PC-3 (cell line): ENCODE results near the gene CCDC74B. TPM values are rescaled to one million over a fixed set of nuclear protein-coding genes. Genes with fewer than 3 reads are reported as not detected.
"Not testable (repeated sequence)": the region's sequence is repeated elsewhere in the genome, so short reads cannot be mapped to it uniquely, and the experiment has no call there.

Experiments used
- ATAC-seq: fragments of 200-7000 bp; cut with Tn5 transposase; 2 replicates; pipeline ENCODE4 v1.9.1; 2020; ENCODE audit warnings: mild to moderate bottlenecking, moderate library complexity
- BruUV-seq: library from RNA; stranded (reverse); fragments of 400-500 nt; replicated peaks from 2 replicates; lab custom pipeline; 2021; lab: Mats Ljungman, UMichigan
- CTCF ChIA-PET: fragments of 300-600 bp; sonication (Branson Sonifier 250); formaldehyde crosslinking; loops from one replicate; lab custom pipeline; 2022; ENCODE audit warnings: antibody characterized with exemption; lab: Charles Lee
- POLR2A ChIA-PET: fragments of 300-600 bp; sonication (Branson Sonifier 250); formaldehyde crosslinking; loops from one replicate; lab custom pipeline; 2022; ENCODE audit warnings: antibody characterized with exemption; ENCODE audit not compliant: unreplicated experiment; lab: Charles Lee
- DNase-seq: peaks from one replicate; pipeline ENCODE4 v3.0.0-alpha.2; 2015
- H2AFZ ChIP-seq: fragments of 300-600 bp; sonication (generic); 2 replicates; pipeline ENCODE4 v1.6.0; 2016; ENCODE audit warnings: antibody characterized with exemption, low read length
- H3F3A ChIP-seq: fragments of 300-600 bp; sonication (generic); one replicate; pipeline ENCODE4 v1.6.0; 2017; ENCODE audit warnings: antibody characterized with exemption, low read length, control low read depth, mild to moderate bottlenecking; ENCODE audit not compliant: unreplicated experiment
- H3K27ac ChIP-seq: fragments of 300-600 bp; sonication (generic); 2 replicates; pipeline ENCODE4 v1.5.1; 2016; ENCODE audit warnings: mild to moderate bottlenecking, low read length
- H3K27me3 ChIP-seq: fragments of 300-600 bp; sonication (generic); 2 replicates; pipeline ENCODE4 v1.6.1; 2016; ENCODE audit warnings: low read length, mixed read lengths
- H3K36me3 ChIP-seq: fragments of 300-600 bp; sonication (generic); 2 replicates; pipeline ENCODE4 v1.6.1; 2016; ENCODE audit warnings: low read depth, mixed run types, low read length, mixed read lengths
- H3K4me1 ChIP-seq: fragments of 300-600 bp; sonication (generic); 2 replicates; pipeline ENCODE4 v1.5.1; 2016; ENCODE audit warnings: low read length; ENCODE audit not compliant: insufficient read depth
- H3K4me2 ChIP-seq: fragments of 300-600 bp; sonication (generic); 2 replicates; pipeline ENCODE4 v1.6.0; 2016; ENCODE audit warnings: low read length
- H3K4me3 ChIP-seq: fragments of 300-600 bp; sonication (generic); 2 replicates; pipeline ENCODE4 v1.5.1; 2016; ENCODE audit warnings: mild to moderate bottlenecking, low read length, mixed read lengths
- H3K79me2 ChIP-seq: fragments of 300-600 bp; sonication (generic); 2 replicates; pipeline ENCODE4 v1.6.1; 2017; ENCODE audit warnings: low read length, mixed read lengths
- H3K9ac ChIP-seq: fragments of 300-600 bp; sonication (generic); 2 replicates; pipeline ENCODE4 v1.6.0; 2016; ENCODE audit warnings: mild to moderate bottlenecking, low read length
- H3K9me2 ChIP-seq: fragments of 300-600 bp; sonication (generic); replicated peaks from 2 replicates; pipeline ENCODE4 v1.6.1; 2016; ENCODE audit warnings: mixed run types, low read length, mixed read lengths
- H3K9me3 ChIP-seq: fragments of 300-600 bp; sonication (generic); 2 replicates; pipeline ENCODE4 v1.6.1; 2016; ENCODE audit warnings: low read length, mixed read lengths
- H4K20me1 ChIP-seq: fragments of 300-600 bp; sonication (generic); 2 replicates; pipeline ENCODE4 v1.6.1; 2016; ENCODE audit warnings: low read length, mixed read lengths
- EZH2 ChIP-seq: fragments of 300-600 bp; sonication (generic); IDR thresholded peaks from one replicate; pipeline ENCODE4 v1.6.1; 2017; ENCODE audit warnings: antibody characterized with exemption, mild to moderate bottlenecking, low read length; ENCODE audit not compliant: unreplicated experiment
- EZH2phosphoT487 ChIP-seq: fragments of 300-600 bp; sonication (generic); IDR thresholded peaks from 2 replicates; pipeline ENCODE4 v1.6.1; 2018; ENCODE audit warnings: mild to moderate bottlenecking, antibody characterized with exemption, low read length, borderline replicate concordance
- intact Hi-C: fragments of 100-400 bp; cut with micrococcal nuclease; formaldehyde crosslinking; loops from 2 replicates; pipeline ENCODE4 v1.9.0; 2023
- total RNA-seq: library from RNA; depleted of rRNA; stranded (reverse); fragments of >200 nt; gene quantifications from 2 replicates; pipeline ENCODE4 v1.2.3, GENCODE V29; 2014
- TF ChIP-seq, protein P1 (sequence below): fragments of 300-600 bp; sonication (generic); conservative IDR thresholded peaks from 2 replicates; pipeline ENCODE4 v1.5.1; 2017; ENCODE audit warnings: antibody characterized with exemption, low read depth, mild to moderate bottlenecking, low read length

Gene CCDC74B
- total RNA-seq, 1 experiment from 2014 or later: 8.6 TPM

DNA sequence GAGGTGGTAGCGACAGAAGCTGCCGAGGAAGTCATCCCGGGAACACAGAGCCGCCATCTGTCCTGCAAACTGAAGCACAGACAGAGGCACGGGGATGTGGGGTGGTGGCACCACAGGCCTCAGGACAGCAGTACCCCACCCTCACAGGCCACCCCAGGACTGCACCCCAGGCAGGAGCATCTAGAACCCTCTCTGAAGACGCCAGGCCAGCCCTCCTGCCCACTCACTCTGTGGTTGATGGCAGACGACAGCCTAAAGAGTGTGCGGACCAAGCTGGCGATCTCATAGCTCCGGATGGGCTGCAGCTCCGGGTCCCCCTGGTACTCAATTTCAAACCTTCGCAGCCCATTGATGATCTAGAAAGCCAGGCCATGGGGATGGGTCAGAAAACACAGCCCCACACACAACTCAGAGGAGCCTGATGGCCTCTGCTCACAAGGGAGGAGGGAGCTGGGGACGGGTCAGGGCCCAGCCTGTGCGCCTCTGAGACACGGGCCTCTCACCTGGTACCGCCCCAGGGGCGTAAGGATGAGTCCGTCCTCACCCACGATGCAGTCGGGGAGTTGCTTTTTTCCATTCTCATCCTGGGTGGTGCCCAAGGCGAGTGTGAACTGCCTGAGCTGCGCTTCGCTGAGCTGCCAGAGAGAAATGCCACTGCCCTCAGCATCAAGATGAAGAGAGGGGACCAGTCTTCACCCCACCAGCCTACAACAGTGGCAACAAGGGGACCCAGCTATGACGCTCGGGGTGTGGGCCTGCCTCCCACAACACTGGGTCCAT, 8.1 kb upstream of the CCDC74B start:
- no peak overlapping the region for H2AFZ ChIP-seq
- H3K27ac ChIP-seq: no peak overlapping the region
- intact Hi-C loops: no loop called here
- ATAC-seq: no peak
- H4K20me1 ChIP-seq: no peaks in the 10 kb centered on the region
- no peak overlapping the region for H3K4me2 ChIP-seq
- no peaks in the 10 kb centered on the region for H3K9me3 ChIP-seq
- TF ChIP-seq, protein P1, sequence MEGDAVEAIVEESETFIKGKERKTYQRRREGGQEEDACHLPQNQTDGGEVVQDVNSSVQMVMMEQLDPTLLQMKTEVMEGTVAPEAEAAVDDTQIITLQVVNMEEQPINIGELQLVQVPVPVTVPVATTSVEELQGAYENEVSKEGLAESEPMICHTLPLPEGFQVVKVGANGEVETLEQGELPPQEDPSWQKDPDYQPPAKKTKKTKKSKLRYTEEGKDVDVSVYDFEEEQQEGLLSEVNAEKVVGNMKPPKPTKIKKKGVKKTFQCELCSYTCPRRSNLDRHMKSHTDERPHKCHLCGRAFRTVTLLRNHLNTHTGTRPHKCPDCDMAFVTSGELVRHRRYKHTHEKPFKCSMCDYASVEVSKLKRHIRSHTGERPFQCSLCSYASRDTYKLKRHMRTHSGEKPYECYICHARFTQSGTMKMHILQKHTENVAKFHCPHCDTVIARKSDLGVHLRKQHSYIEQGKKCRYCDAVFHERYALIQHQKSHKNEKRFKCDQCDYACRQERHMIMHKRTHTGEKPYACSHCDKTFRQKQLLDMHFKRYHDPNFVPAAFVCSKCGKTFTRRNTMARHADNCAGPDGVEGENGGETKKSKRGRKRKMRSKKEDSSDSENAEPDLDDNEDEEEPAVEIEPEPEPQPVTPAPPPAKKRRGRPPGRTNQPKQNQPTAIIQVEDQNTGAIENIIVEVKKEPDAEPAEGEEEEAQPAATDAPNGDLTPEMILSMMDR: no peak
- TF ChIP-seq EZH2phosphoT487 (no peak), EZH2 (no peak)
- POLR2A ChIA-PET: no interaction called here
- H3K79me2 ChIP-seq: no peaks in the 10 kb centered on the region
- H3K4me3 ChIP-seq: no peak overlapping the region
- DNase-seq: no peak
- H3K36me3 ChIP-seq: no peaks in the 10 kb centered on the region
- no TSS peak for BruUV-seq
- no peaks in the 10 kb centered on the region for H3K4me1 ChIP-seq
- CTCF ChIA-PET: no interaction called here
- no peaks in the 10 kb centered on the region for H3F3A ChIP-seq
- H3K27me3 ChIP-seq: no peaks in the 10 kb centered on the region
- H3K9me2 ChIP-seq: no peaks in the 10 kb centered on the region
- H3K9ac ChIP-seq: no peak overlapping the region

DNA sequence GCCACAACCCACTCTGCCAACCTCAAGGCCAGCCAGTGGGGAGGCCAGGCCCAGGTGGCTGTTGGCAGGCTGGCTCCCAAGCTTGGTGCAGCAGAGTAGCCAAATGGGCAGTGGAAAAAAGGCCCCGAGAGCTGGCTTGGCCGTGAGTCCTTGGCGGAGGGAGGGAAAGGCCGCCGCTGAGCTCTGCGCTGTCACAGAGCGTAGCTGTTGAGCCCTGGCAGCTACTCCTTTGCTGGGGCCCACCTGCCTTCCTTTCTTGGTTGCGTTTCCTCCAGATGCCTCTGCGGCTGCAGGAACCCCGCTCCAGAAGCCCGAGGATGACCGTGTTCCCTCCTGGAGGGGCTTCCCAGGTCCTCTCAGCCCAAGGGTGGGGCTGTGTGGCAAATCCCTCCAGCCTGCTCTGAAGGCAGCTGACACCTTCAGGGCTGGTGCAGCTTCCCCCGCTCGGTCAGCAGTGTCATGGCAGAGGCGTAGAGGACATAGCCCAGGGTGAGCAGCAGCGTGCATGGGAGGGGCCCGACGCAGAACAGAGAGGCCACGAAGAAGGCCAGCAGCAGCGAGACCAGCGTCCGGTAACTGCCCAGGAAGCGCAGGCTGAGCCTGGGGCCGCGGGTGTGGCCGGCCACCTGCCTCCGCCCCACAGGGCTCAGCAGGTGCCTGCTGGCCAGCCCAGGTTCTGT, 7.4 kb upstream of the CCDC74B start:
- CTCF ChIA-PET, POLR2A ChIA-PET, H3K4me1 ChIP-seq, H2AFZ ChIP-seq, H3K4me3 ChIP-seq, H3K9me3 ChIP-seq, H3K36me3 ChIP-seq, H3F3A ChIP-seq, H3K9ac ChIP-seq, BruUV-seq, ATAC-seq, H3K79me2 ChIP-seq, H3K27ac ChIP-seq, intact Hi-C loops, H3K4me2 ChIP-seq, H3K9me2 ChIP-seq, H4K20me1 ChIP-seq, H3K27me3 ChIP-seq, DNase-seq: not testable (repeated sequence)

DNA sequence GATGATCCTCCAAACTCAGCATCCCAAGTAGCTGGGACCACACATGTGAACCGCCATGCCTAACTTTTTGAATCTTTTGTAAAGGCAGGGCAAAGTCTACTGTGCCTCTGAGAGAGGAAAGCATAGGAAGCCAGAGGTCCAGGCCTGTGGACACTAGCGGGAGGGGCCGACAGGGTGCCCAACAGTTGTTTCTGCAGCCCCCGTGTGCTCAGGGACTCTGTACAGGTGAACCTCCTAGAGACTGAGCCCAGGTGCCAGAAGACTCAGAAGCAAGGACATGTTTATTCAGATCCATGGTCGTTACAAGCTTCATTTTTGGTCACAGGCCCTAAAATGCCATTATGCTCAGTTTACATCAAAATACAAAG, 6.2 kb upstream of the CCDC74B start:
- H3K4me1 ChIP-seq, H3K9ac ChIP-seq, H3K4me3 ChIP-seq, BruUV-seq, H3K27me3 ChIP-seq, H3K27ac ChIP-seq, H3K36me3 ChIP-seq, DNase-seq, H3K9me2 ChIP-seq, intact Hi-C loops, POLR2A ChIA-PET, H2AFZ ChIP-seq, H3K4me2 ChIP-seq, H3F3A ChIP-seq, ATAC-seq, H3K79me2 ChIP-seq, H3K9me3 ChIP-seq, H4K20me1 ChIP-seq: not testable (repeated sequence)
- CTCF ChIA-PET: interaction anchor here (0.6 kb wide), 1 partner anchor 215 kb away, joined by 6 read pairs; no protein-coding TSS in a partner anchor
